ENCODE results near the gene TPRA1. TPM values are rescaled to one million over a fixed set of nuclear protein-coding genes. Genes with fewer than 3 reads are reported as not detected.

TPRA1 gene
- total RNA-seq, 4 donors from 2014 or later: 19.9 to 43.1 (median 33.1) TPM

DNA sequence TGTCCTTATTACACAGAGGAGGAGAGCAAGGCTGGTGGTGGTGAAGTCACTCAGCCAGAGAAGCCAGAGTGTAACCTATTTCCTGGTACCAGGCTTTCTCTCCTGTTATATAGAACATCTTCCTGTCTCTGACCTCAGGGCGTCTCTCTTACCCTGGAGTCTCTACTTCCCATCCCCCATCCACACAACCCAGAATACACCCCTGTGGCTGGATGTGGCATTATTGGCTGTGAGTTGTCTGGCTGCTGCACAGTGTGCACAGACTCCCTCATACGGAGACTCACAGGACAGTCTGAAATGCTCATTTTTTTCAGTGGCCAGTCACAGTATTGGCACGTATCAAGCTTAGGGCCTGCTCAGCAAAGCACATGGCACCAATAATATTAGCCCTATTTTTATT, 47.0 kb upstream of the TPRA1 start:
- H3K27ac ChIP-seq (replicated peaks in 1 of 4): no peak overlapping the region
- no peaks in the 10 kb centered on the region for H3K4me1 ChIP-seq
- TF ChIP-seq, protein P1, sequence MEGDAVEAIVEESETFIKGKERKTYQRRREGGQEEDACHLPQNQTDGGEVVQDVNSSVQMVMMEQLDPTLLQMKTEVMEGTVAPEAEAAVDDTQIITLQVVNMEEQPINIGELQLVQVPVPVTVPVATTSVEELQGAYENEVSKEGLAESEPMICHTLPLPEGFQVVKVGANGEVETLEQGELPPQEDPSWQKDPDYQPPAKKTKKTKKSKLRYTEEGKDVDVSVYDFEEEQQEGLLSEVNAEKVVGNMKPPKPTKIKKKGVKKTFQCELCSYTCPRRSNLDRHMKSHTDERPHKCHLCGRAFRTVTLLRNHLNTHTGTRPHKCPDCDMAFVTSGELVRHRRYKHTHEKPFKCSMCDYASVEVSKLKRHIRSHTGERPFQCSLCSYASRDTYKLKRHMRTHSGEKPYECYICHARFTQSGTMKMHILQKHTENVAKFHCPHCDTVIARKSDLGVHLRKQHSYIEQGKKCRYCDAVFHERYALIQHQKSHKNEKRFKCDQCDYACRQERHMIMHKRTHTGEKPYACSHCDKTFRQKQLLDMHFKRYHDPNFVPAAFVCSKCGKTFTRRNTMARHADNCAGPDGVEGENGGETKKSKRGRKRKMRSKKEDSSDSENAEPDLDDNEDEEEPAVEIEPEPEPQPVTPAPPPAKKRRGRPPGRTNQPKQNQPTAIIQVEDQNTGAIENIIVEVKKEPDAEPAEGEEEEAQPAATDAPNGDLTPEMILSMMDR (IDR thresholded peaks at IDR 0.05): no peak
- TF ChIP-seq EP300 (IDR thresholded peaks at IDR 0.05): no peak
- no peak for TF ChIP-seq POLR2A (IDR thresholded peaks at IDR 0.05; ENCODE audit: low read depth)
- no peak for TF ChIP-seq POLR2AphosphoS5 (IDR thresholded peaks at IDR 0.05)
- no peaks in the 10 kb centered on the region for H3K27me3 ChIP-seq
- no peaks in the 10 kb centered on the region for H3K9me3 ChIP-seq
- no peaks in the 10 kb centered on the region for H3K36me3 ChIP-seq
- 78% methylated on average over 3 of the region's 3 CpGs for WGBS
- intact Hi-C loops (cut with DNase I): no loop called here
- no peak overlapping the region for H3K4me3 ChIP-seq
- no peak for DNase-seq (ENCODE audit: extremely low spot score)

- intact Hi-C loops (cut with DNase I): no loop called here
- Histone ChIP-seq H3K4me3 (no peak overlapping the region), H3K27me3 (peaks cover 0 to 13% (median 0%) of the 10 kb centered on the region in 4 donors), H3K36me3 (no peaks in the 10 kb centered on the region), H3K9me3 (no peaks in the 10 kb centered on the region), H3K27ac (replicated peaks in 1 of 4) (no peak overlapping the region), H3K4me1 (peaks cover 6 to 12% (median 9%) of the 10 kb centered on the region in 4 donors)
- WGBS: 93% methylated on average over 12 of the region's 12 CpGs
- TF ChIP-seq, protein P1 (IDR thresholded peaks at IDR 0.05): no peak
- TF ChIP-seq POLR2A (IDR thresholded peaks at IDR 0.05; ENCODE audit: low read depth) (no peak), EP300 (IDR thresholded peaks at IDR 0.05) (no peak), POLR2AphosphoS5 (IDR thresholded peaks at IDR 0.05) (no peak)
- DNase-seq (ENCODE audit: extremely low spot score): no peak
These were observed 44.1 kb upstream of the TPRA1 start for GRCh38 chr3:127634653-127635052.

DNA sequence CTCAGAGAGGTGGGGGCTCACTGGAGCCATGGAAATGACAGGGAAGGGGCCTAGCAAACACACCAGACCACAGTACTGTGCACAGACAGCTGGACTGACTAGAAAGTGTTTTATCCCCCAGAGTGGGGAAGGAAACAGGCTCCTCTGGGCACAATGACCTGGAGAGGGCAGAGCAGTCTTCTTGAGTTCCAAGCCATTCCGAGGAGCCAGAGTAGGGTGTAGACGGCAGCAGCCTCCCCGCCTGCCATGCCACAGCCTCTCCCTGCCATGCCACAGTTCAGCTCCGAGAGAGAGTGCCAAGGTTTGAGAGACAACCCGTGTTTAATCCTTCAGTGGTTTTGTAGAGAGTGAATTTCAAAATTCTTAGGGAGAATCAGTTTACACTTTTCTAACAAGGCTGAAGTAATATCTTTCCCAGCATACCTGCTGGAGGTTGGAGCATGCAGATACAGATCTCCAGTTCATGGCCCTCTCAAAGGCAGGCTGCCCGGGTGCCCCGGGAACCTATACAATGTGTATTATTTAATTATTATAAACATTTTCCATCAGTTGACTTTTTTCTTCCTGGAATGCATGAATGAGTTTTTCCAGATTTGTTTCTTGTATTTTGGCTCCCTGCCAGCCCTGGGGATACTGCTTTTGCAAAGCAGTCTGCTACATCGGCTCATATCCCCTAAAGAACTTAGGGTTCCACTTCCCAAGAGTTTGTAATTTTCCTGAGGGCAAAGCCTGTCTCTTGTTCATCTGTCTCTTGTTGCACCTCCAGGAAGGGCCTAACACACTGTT, 41.7 kb upstream of the TPRA1 start:
- no peaks in the 10 kb centered on the region for H3K9me3 ChIP-seq
- TF ChIP-seq POLR2AphosphoS5 (IDR thresholded peaks at IDR 0.05): no peak
- TF ChIP-seq EP300 (IDR thresholded peaks at IDR 0.05): no peak
- TF ChIP-seq POLR2A (IDR thresholded peaks at IDR 0.05; ENCODE audit: low read depth): no peak
- TF ChIP-seq, protein P1 (IDR thresholded peaks at IDR 0.05): no peak
- intact Hi-C loops (cut with DNase I): no loop called here
- 59% methylated on average over 7 of the region's 8 CpGs for WGBS
- no peak overlapping the region for H3K4me3 ChIP-seq
- H3K4me1 ChIP-seq: peaks cover 9 to 19% (median 17%) of the 10 kb centered on the region in 4 donors
- DNase-seq (ENCODE audit: extremely low spot score): no peak
- peaks cover 0 to 13% (median 0%) of the 10 kb centered on the region in 4 donors for H3K27me3 ChIP-seq
- no peaks in the 10 kb centered on the region for H3K36me3 ChIP-seq
- H3K27ac ChIP-seq (replicated peaks in 1 of 4): no peak overlapping the region

DNA sequence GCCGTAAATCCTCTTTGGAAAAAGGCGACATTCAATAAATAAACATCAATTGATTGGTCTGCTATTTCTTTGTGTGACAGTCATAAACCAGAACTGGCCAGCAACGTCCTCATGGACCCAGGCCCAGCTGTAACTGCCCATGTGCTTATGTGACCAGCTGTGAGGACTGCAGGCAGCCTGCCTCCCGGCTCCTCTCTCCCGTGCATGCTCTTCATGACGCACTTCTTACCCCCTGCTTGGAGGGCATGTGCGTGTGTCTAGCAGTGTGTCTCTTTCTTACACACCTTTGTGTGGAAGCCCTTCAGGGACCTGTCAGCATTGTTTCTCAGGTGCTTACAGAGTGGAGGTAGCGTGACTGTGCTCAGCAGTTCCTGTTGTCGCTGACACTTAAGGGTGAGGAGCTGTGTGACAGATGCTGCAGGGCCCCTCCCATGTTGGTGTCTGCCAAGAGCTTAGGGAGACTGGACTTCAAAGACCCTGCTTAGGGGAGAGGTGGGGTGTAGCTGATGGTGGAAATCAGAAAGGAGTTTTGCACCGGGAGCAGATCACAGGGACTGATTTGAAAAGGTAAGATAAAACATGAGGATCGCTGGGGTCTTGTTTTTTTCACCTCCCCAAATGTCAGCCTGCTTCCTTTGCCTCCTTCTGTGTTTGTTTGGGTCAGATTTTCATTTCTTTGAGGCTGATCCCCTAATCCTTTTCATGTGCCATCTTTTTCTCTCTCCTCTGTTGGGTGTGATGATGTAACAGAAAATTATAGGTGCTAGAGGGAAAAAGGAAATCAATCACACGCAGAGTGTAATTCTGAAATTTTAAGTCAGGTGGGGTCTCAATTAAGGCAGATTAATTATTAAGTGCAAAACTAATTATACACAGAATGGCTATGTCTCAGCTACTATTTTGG, 40.5 kb upstream of the TPRA1 start:
- no peaks in the 10 kb centered on the region for H3K36me3 ChIP-seq
- WGBS: 83% methylated on average over 12 of the region's 12 CpGs
- no peak for TF ChIP-seq POLR2AphosphoS5 (IDR thresholded peaks at IDR 0.05)
- TF ChIP-seq EP300 (IDR thresholded peaks at IDR 0.05): no peak
- TF ChIP-seq, protein P1 (IDR thresholded peaks at IDR 0.05): no peak
- no peak for TF ChIP-seq POLR2A (IDR thresholded peaks at IDR 0.05; ENCODE audit: low read depth)
- intact Hi-C loops (cut with DNase I): no loop called here
- DNase-seq (ENCODE audit: extremely low spot score): no peak
- H3K4me1 ChIP-seq: peaks cover 9 to 19% (median 17%) of the 10 kb centered on the region in 4 donors
- no peaks in the 10 kb centered on the region for H3K9me3 ChIP-seq
- no peak overlapping the region for H3K4me3 ChIP-seq
- H3K27ac ChIP-seq (replicated peaks in 1 of 4): no peak overlapping the region
- peaks cover 0 to 13% (median 0%) of the 10 kb centered on the region in 4 donors for H3K27me3 ChIP-seq

Data from esophagus muscularis mucosa (tissue), 4 donors.